ENCODE measurements around the gene WDFY4. TPM values are rescaled to one million over a fixed set of nuclear protein-coding genes. Genes with fewer than 3 reads are reported as not detected.

WDFY4 gene
- total and polyA plus RNA-seq, 2 donors (not counting 3 experiments of a cell fraction or from before 2014, with no cell fraction given): 10.1 to 10.2 TPM

DNA sequence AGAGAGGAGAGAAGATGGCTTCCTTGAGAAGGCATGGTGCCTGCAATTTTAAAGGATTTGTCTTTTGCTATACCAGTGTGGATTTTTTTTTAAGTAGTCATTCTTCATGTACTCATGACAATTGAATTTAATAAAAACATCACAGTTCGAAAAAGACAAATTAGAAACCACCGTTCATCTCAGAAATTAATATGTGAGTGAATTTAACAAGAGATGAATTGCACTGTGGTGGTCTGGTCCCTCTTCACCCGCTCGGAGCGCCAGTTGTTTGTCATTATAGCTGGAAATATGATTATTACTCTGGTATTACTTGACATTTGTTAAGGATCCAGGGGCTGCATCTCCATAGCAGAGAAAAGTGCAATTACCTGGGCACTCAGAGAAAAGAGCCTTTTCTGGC, 163.0 kb downstream of the WDFY4 start:
- FAIRE-seq (no peak), DNase-seq (ENCODE audit: low read depth, low spot score) (no peak)
- no peaks in the 10 kb centered on the region for H4K20me1 ChIP-seq (replicated peaks; ENCODE audit: control insufficient read depth, extremely low read depth, insufficient read depth, low read length)
- no peak for TF ChIP-seq CTCF (IDR thresholded peaks at IDR 0.05; ENCODE audit: extremely low read depth in 1 of 2, insufficient read depth in 1 of 2, low read depth in 1 of 2, low read length in 2 of 2)
- TF ChIP-seq GATA2 (IDR thresholded peaks at IDR 0.05; ENCODE audit: insufficient read depth, insufficient read length, low read depth, low read length): no peak
- no peak for TF ChIP-seq EZH2 (IDR thresholded peaks at IDR 0.05; ENCODE audit: borderline replicate concordance, low read depth, low read length, severe bottlenecking)
- no peak for TF ChIP-seq JUN (IDR thresholded peaks at IDR 0.05; ENCODE audit: borderline replicate concordance, insufficient read depth, insufficient read length, low read depth)
- TF ChIP-seq MAX (IDR thresholded peaks at IDR 0.05; ENCODE audit: insufficient read depth, insufficient read length): no peak
- no peak for TF ChIP-seq POLR2AphosphoS5 (IDR thresholded peaks at IDR 0.05; ENCODE audit: insufficient read depth, low read depth, low read length)
- no peak for TF ChIP-seq POLR2A (IDR thresholded peaks at IDR 0.05; ENCODE audit: low read depth, low read length)
- no peak for TF ChIP-seq MYC (IDR thresholded peaks at IDR 0.05; ENCODE audit: low read depth, low read length)
- no peak for TF ChIP-seq FOS (IDR thresholded peaks at IDR 0.05; ENCODE audit: borderline replicate concordance, insufficient read depth, low read length)
- no peaks in the 10 kb centered on the region for H3K4me1 ChIP-seq (ENCODE audit: control insufficient read depth, extremely low read depth, insufficient read depth, low read length)
- no TSS peak for BruUV-seq (replicated peaks)
- no peaks in the 10 kb centered on the region for H3K9me1 ChIP-seq (replicated peaks; ENCODE audit: control insufficient read depth, extremely low read depth, insufficient read depth, low read length)
- no peaks in the 10 kb centered on the region for H3K9me3 ChIP-seq (replicated peaks; ENCODE audit: control insufficient read depth, insufficient read depth, low read length)
- H3K9ac ChIP-seq (replicated peaks; ENCODE audit: extremely low read depth, insufficient read depth, low read length): no peak overlapping the region
- H3K27ac ChIP-seq (ENCODE audit: insufficient read depth, low read depth, low read length): no peak overlapping the region
- ChIA-PET CTCF (no interaction called here), POLR2A (no interaction called here)
- intact Hi-C loops (cut with micrococcal nuclease): no loop called here
- H3K36me3 ChIP-seq (ENCODE audit: control insufficient read depth in 2 of 2, extremely low read depth in 1 of 2, insufficient read depth in 2 of 2, low read length in 2 of 2): no peaks in the 10 kb centered on the region
- H3K4me3 ChIP-seq (replicated peaks in 1 of 3; ENCODE audit: insufficient read depth in 1 of 3, low read depth in 1 of 3, low read length in 3 of 3): no peak overlapping the region
- H2AFZ ChIP-seq (ENCODE audit: low read depth, low read length): no peak overlapping the region
- dilution Hi-C loops (cut with MboI; ENCODE audit: extremely low pct_ligation_motif_present, low sequenced_read_pairs): no loop called here
- no peaks in the 10 kb centered on the region for H3K79me2 ChIP-seq (ENCODE audit: control insufficient read depth, insufficient read depth, low read length)
- no peak overlapping the region for H3K4me2 ChIP-seq (ENCODE audit: insufficient read depth, low read length)
- H3K27me3 ChIP-seq (ENCODE audit: control insufficient read depth in 2 of 2, insufficient read depth in 2 of 2, low read length in 2 of 2): no peaks in the 10 kb centered on the region
